ENCODE results near the gene TUBGCP3. TPM values are rescaled to one million over a fixed set of nuclear protein-coding genes. Genes with fewer than 3 reads are reported as not detected.

Gene TUBGCP3
- total RNA-seq, 1 experiment from 2014 or later: 51.1 TPM

GRCh38 chr13:112454648-112455334 is 133.2 kb downstream of the TUBGCP3 start:
- no peak overlapping the region for H3K4me3 Mint-ChIP-seq (ENCODE audit: unreplicated experiment)
- no peak overlapping the region for H3K4me3 ChIP-seq (ENCODE audit: low read depth, low read length)
- ChIA-PET POLR2A (no interaction called here), CTCF (no interaction called here)
- H3K36me3 Mint-ChIP-seq (ENCODE audit: insufficient read depth, unreplicated experiment): no peaks in the 10 kb centered on the region
- TF ChIP-seq CTCF (IDR thresholded peaks at IDR 0.05; ENCODE audit: insufficient read depth in 1 of 2, low read depth in 1 of 2, low read length in 1 of 2, severe bottlenecking in 1 of 2, unreplicated experiment in 1 of 2): no peak
- H3K27ac Mint-ChIP-seq (ENCODE audit: unreplicated experiment): no peak overlapping the region
- H3K9me3 Mint-ChIP-seq (ENCODE audit: unreplicated experiment): peaks cover 7% of the 10 kb centered on the region
- no peaks in the 10 kb centered on the region; the same call in 1 of the 2 replicates for H3K27me3 ChIP-seq (replicated peaks; ENCODE audit: control insufficient read depth, insufficient read depth, low read length)
- no peaks in the 10 kb centered on the region for H3K36me3 ChIP-seq (ENCODE audit: control insufficient read depth, insufficient read depth, low read length)
- BruUV-seq (replicated peaks): no TSS peak
- intact Hi-C loops (cut with micrococcal nuclease; ENCODE audit: unreplicated experiment): no loop called here
- no peaks in the 10 kb centered on the region for H3K9me3 ChIP-seq
- H3K27me3 Mint-ChIP-seq (ENCODE audit: insufficient read depth, unreplicated experiment): peaks cover 23% of the 10 kb centered on the region
- H3K4me1 Mint-ChIP-seq (ENCODE audit: low read depth, unreplicated experiment): peaks cover under 1% of the 10 kb centered on the region
- H3K4me1 ChIP-seq: no peaks in the 10 kb centered on the region; the same call in 1 of the 2 replicates
- no peak for DNase-seq

GRCh38 chr13:112453874-112454647 is 133.9 kb downstream of the TUBGCP3 start:
- ChIA-PET POLR2A (no interaction called here), CTCF (no interaction called here)
- no peak for TF ChIP-seq CTCF (IDR thresholded peaks at IDR 0.05; ENCODE audit: insufficient read depth in 1 of 2, low read depth in 1 of 2, low read length in 1 of 2, severe bottlenecking in 1 of 2, unreplicated experiment in 1 of 2)
- Mint-ChIP-seq H3K27ac (ENCODE audit: unreplicated experiment) (no peak overlapping the region), H3K4me1 (ENCODE audit: low read depth, unreplicated experiment) (peaks cover 8% of the 10 kb centered on the region), H3K4me3 (ENCODE audit: unreplicated experiment) (no peak overlapping the region), H3K27me3 (ENCODE audit: insufficient read depth, unreplicated experiment) (peaks cover 20% of the 10 kb centered on the region), H3K36me3 (ENCODE audit: insufficient read depth, unreplicated experiment) (no peaks in the 10 kb centered on the region), H3K9me3 (ENCODE audit: unreplicated experiment) (no peaks in the 10 kb centered on the region)
- no TSS peak for BruUV-seq (replicated peaks)
- Histone ChIP-seq H3K4me3 (ENCODE audit: low read depth, low read length) (no peak overlapping the region), H3K4me1 (peaks cover 3% of the 10 kb centered on the region), H3K36me3 (ENCODE audit: control insufficient read depth, insufficient read depth, low read length) (no peaks in the 10 kb centered on the region), H3K27me3 (replicated peaks; ENCODE audit: control insufficient read depth, insufficient read depth, low read length) (no peaks in the 10 kb centered on the region; the same call in 1 of the 2 replicates), H3K9me3 (no peaks in the 10 kb centered on the region)
- DNase-seq: no peak
- intact Hi-C loops (cut with micrococcal nuclease; ENCODE audit: unreplicated experiment): no loop called here

- Histone ChIP-seq H3K4me3 (ENCODE audit: low read depth, low read length) (no peak overlapping the region), H3K27me3 (replicated peaks; ENCODE audit: control insufficient read depth, insufficient read depth, low read length) (no peaks in the 10 kb centered on the region; the same call in 1 of the 2 replicates), H3K36me3 (ENCODE audit: control insufficient read depth, insufficient read depth, low read length) (no peaks in the 10 kb centered on the region), H3K9me3 (no peaks in the 10 kb centered on the region), H3K4me1 (peaks cover 11% of the 10 kb centered on the region)
- Mint-ChIP-seq H3K27me3 (ENCODE audit: insufficient read depth, unreplicated experiment) (peaks cover 16% of the 10 kb centered on the region), H3K36me3 (ENCODE audit: insufficient read depth, unreplicated experiment) (no peaks in the 10 kb centered on the region), H3K4me3 (ENCODE audit: unreplicated experiment) (no peak overlapping the region), H3K9me3 (ENCODE audit: unreplicated experiment) (no peaks in the 10 kb centered on the region), H3K4me1 (ENCODE audit: low read depth, unreplicated experiment) (peaks cover 15% of the 10 kb centered on the region), H3K27ac (ENCODE audit: unreplicated experiment) (no peak overlapping the region)
- CTCF ChIA-PET: no interaction called here
- TF ChIP-seq CTCF (IDR thresholded peaks at IDR 0.05; ENCODE audit: insufficient read depth in 1 of 2, low read depth in 1 of 2, low read length in 1 of 2, severe bottlenecking in 1 of 2, unreplicated experiment in 1 of 2): no peak
- BruUV-seq (replicated peaks): no TSS peak
- no peak for DNase-seq
- intact Hi-C loops (cut with micrococcal nuclease; ENCODE audit: unreplicated experiment): no loop called here
- POLR2A ChIA-PET: no interaction called here
These were observed 134.6 kb downstream of the TUBGCP3 start for GRCh38 chr13:112453207-112453829.

Data from Caco-2 (cell line).